Left kidney (tissue), 2 donors: Measurements from ENCODE around the gene SFXN5. TPM values are rescaled to one million over a fixed set of nuclear protein-coding genes. Genes with fewer than 3 reads are reported as not detected.

Experiments used
- DNase-seq: peaks from one replicate; pipeline ENCODE4 v3.0.0-alpha.2; 2013
- polyA plus RNA-seq: library from polyadenylated mRNA; unstranded; fragments of 120-200 nt; gene quantifications from one replicate; pipeline ENCODE4 v1.2.1, GENCODE V29; 2013; ENCODE audit not compliant: insufficient read length

Gene SFXN5
- polyA plus RNA-seq, 1 donor: 26.3 TPM

- no peak for DNase-seq
Observed at GRCh38 chr2:72956050-72956395, 115.5 kb downstream of the SFXN5 start.

GRCh38 chr2:72955228-72956049, 116.1 kb downstream of the SFXN5 start:
- DNase-seq: no peak

- DNase-seq: no peak
Observed at GRCh38 chr2:72954376-72955227, 116.9 kb downstream of the SFXN5 start.

- DNase-seq: no peak
Observed at GRCh38 chr2:72953976-72954375, 117.5 kb downstream of the SFXN5 start.

GRCh38 chr2:72953528-72953927, 118.0 kb downstream of the SFXN5 start:
- DNase-seq: no peak

- no peak for DNase-seq
Observed at GRCh38 chr2:72952961-72953360, 118.6 kb downstream of the SFXN5 start.

- no peak for DNase-seq
Observed at GRCh38 chr2:72952110-72952823, 119.2 kb downstream of the SFXN5 start.

GRCh38 chr2:72951303-72952095, 120.0 kb downstream of the SFXN5 start:
- no peak for DNase-seq

- no peak for DNase-seq
Observed at GRCh38 chr2:72950558-72951255, 120.8 kb downstream of the SFXN5 start.

- DNase-seq: no peak
Observed at GRCh38 chr2:72949642-72950041, 121.9 kb downstream of the SFXN5 start.

- DNase-seq: no peak
Observed at GRCh38 chr2:72949045-72949444, 122.5 kb downstream of the SFXN5 start.

GRCh38 chr2:72947952-72948830, 123.3 kb downstream of the SFXN5 start:
- DNase-seq: no peak

GRCh38 chr2:72946466-72946865, 125.0 kb downstream of the SFXN5 start:
- no peak for DNase-seq

GRCh38 chr2:72945450-72946019, 126.0 kb downstream of the SFXN5 start:
- no peak for DNase-seq

- DNase-seq: no peak
Observed at GRCh38 chr2:72944804-72945449, 126.6 kb downstream of the SFXN5 start.

GRCh38 chr2:72943540-72944395, 127.7 kb downstream of the SFXN5 start:
- no peak for DNase-seq

- no peak for DNase-seq
Observed at GRCh38 chr2:72942881-72943418, 128.6 kb downstream of the SFXN5 start.

- no peak for DNase-seq
Observed at GRCh38 chr2:72942293-72942692, 129.2 kb downstream of the SFXN5 start.
